SK-N-MC (cell line): ENCODE data around the gene NUP35.

Source experiments
- EZH2 ChIP-seq: fragments of 200-600 bp; sonication (generic); IDR thresholded peaks from one replicate; pipeline ENCODE4 v1.6.1; 2017; ENCODE audit warnings: antibody characterized with exemption
- FOXP2 ChIP-seq: optimal IDR thresholded peaks from 2 replicates; pipeline ENCODE3; 2011; ENCODE audit warnings: mild to moderate bottlenecking, moderate library complexity; ENCODE audit not compliant: insufficient read depth; ENCODE audit errors: extremely low read length, control extremely low read depth
- POLR2AphosphoS5 ChIP-seq: IDR thresholded peaks from 2 replicates; pipeline ENCODE4 v1.6.1; 2012; ENCODE audit warnings: mild to moderate bottlenecking, low read depth, low read length, borderline replicate concordance

- TF ChIP-seq EZH2: no peak
- TF ChIP-seq POLR2AphosphoS5: no peak
- TF ChIP-seq FOXP2: no peak
Measured at GRCh38 chr2:183088061-183088460, 36.2 kb upstream of the NUP35 start.
